GM10266 (cell line): ENCODE data around the gene PTP4A1.

ENCODE experiments used
- DNase-seq: peaks from one replicate; pipeline ENCODE4 v3.0.0; 2012; ENCODE audit errors: extremely low spot score
- TF ChIP-seq, protein P1 (sequence below): IDR thresholded peaks from 2 replicates; pipeline ENCODE4 v1.5.1; 2012; ENCODE audit warnings: mild to moderate bottlenecking, low read depth; ENCODE audit not compliant: control insufficient read depth, insufficient read depth; ENCODE audit errors: missing control alignments

The PTP4A1 gene

DNA sequence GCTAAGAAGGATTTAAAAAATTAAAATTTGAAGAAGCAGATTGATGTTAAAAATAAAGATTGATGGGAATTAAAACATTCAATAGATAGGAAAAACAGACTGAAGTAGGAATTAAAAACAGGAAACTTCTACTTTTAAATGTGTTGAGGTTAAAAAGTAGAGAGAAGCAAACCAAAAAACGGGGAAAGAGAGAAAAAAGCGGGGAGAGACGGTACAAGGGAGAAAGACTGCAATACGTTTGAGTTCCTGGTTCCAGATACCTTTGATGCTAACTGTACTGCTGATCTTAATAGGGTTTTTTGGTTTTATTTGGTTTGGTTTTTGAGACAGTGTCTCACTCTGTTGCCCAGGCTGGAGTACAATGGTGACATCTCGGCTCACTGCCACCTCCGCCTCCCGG, 27.0 kb downstream of the PTP4A1 start:
- DNase-seq = no peak
- TF ChIP-seq, protein P1, sequence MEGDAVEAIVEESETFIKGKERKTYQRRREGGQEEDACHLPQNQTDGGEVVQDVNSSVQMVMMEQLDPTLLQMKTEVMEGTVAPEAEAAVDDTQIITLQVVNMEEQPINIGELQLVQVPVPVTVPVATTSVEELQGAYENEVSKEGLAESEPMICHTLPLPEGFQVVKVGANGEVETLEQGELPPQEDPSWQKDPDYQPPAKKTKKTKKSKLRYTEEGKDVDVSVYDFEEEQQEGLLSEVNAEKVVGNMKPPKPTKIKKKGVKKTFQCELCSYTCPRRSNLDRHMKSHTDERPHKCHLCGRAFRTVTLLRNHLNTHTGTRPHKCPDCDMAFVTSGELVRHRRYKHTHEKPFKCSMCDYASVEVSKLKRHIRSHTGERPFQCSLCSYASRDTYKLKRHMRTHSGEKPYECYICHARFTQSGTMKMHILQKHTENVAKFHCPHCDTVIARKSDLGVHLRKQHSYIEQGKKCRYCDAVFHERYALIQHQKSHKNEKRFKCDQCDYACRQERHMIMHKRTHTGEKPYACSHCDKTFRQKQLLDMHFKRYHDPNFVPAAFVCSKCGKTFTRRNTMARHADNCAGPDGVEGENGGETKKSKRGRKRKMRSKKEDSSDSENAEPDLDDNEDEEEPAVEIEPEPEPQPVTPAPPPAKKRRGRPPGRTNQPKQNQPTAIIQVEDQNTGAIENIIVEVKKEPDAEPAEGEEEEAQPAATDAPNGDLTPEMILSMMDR = no peak

DNA sequence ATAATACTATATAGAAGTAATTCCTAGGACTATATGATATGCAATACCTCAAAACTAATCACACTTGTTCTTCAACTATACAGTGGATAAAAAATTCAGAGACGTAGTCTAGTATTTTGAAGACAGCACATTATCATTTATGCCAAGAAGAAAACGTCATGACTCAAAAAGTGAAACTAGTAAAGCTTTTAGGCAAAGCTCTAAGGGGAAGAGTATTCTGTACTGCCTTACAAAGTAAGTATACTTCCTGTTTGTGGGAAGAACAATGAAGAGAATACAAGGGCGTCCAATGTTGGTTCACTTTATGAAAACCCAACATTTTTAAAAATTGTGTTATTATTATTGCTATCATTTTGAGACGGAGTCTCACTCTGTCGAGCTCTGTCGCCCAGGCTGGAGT, 27.9 kb downstream of the PTP4A1 start:
- DNase-seq = no peak
- TF ChIP-seq, protein P1 = no peak

DNA sequence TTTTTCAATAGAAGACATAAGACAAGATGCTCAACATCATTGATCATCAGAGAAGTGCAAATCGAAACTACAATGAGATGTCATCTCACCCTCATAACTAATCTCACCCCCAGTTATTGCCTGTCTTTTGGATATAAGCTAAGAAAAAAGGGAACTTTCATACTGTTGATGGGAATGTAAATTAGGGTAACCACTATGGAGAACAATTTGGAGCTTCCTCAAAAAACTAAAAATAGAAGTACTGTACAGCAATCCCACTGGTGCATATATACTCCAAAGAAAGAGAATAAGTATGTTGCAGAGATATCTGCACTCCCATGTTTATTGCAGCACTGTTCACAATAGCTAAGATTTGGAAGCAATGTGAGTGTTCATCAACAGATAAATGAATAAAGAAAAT, 37.0 kb downstream of the PTP4A1 start:
- TF ChIP-seq, protein P1 = no peak
- DNase-seq = no peak

DNA sequence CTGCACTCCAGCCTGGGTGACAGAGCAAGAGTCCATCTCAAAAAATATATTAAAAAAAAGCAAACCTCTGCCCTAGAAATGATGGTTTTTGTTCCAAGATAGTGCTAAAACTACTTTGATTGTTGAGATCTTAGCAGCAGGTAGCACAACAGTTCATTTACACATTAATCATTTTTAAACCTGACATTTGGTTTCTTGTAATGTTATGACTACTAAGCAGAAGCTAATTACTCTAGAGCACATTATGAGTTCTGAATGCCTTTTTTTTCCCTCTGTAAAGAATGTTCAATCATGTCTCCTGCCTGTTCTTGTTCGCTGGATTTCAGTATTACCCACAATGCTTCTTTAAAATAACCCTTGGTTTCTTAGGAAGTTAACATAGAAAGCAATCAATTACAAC, 38.7 kb downstream of the PTP4A1 start:
- no peak for DNase-seq
- TF ChIP-seq, protein P1 = no peak

DNA sequence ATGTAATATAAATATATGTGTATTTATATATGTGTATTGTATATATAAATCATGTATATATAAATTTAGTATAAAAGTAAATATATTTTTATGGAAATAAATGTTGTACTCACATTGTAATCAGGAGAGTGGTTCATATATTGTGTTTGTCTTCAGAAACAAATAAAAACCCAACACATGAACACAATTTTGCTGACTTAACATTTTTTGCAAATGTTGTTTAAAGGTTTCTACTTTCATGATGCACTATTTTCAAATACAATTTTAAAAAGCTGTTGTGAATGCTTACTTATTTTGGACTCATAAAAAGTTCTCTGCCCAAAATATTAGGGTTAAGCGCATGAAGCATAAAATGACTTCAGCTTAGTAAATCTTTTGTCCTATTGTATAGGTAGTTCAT, 39.3 kb downstream of the PTP4A1 start:
- DNase-seq = no peak
- TF ChIP-seq, protein P1 = no peak

DNA sequence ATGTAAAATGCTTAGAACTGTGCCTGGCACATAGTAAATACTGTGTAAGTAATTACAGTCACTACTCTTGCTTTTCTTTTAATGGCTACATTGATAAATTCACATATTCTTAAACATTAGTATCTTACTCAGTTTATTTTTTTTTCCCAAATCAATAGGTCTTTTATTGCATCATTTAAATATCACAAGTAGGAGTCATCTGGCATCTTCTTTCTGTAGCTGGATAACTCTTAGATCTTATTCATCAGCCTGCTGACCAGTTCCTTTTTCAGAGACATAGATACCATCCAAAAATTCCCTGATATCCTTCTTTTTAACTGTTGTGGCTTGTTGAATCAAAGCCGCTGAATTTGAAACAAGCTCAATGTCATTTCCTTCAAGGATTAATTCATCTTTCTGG, 43.3 kb downstream of the PTP4A1 start:
- DNase-seq = no peak
- TF ChIP-seq, protein P1 = no peak
